GM19452 (cell line): ENCODE measurements around the gene MTMR3.

Source experiments
- ATAC-seq: cut with Tn5 transposase; IDR thresholded peaks from one replicate; pipeline ENCODE4 v1.9.1; 2021; ENCODE audit not compliant: unreplicated experiment

The MTMR3 gene

DNA sequence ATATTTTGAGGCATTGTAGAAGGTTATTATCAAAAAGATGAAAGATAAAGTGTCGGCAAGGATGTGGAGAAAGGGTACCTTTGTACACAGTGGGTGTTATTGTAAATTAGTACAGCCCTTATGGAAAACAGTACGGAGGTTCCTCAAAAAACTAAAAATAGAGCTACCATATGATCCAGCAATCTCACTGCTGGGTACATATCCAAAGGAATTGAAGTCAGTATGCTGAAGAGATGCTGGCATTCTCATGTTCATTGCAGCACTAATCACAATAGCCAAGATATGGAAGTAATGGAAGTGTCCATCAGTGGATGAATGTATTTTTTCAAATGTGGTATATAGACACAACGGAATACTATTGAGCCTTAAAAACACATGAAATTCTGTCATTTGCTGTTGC, 15.1 kb upstream of the MTMR3 start:
- ATAC-seq = no peak

DNA sequence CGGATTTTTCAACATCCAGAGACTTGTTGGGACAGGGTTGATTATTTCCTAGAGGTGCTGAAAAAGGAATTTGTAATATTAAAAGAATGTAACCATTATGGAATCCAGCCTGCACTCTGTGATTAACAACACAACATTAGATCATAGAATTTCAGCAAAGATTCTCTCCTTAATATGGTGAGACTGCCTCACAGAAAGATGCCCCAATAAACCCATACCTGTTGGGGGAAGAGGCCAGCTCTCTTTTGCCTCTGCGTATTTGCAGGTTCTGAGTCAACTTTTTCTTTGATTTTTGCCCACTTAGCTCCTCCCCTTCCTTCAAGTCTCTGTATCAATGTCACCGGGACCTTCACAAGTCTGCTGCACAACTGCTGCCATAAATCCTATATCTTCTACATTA, 12.4 kb upstream of the MTMR3 start:
- ATAC-seq = no peak

DNA sequence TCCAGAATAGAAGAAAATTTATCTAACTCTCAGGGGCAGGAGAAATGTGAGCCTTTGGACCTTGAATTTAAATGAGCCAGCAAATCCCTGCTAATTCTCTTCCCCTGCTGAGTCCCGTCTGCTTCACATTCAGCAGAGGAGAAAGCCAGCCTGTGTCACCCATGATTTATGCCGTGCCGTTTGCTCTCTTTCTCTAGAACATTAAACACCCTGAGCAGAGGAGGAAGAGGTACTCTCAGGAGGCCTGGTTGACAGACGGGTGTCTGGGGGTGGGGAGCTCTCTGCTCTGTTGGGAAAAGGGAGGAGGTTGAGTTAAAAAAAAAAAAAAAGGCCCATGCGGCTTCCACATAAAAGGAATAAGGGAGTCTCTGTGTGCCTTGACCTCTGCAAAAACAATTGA, 11.3 kb upstream of the MTMR3 start:
- ATAC-seq = no peak

DNA sequence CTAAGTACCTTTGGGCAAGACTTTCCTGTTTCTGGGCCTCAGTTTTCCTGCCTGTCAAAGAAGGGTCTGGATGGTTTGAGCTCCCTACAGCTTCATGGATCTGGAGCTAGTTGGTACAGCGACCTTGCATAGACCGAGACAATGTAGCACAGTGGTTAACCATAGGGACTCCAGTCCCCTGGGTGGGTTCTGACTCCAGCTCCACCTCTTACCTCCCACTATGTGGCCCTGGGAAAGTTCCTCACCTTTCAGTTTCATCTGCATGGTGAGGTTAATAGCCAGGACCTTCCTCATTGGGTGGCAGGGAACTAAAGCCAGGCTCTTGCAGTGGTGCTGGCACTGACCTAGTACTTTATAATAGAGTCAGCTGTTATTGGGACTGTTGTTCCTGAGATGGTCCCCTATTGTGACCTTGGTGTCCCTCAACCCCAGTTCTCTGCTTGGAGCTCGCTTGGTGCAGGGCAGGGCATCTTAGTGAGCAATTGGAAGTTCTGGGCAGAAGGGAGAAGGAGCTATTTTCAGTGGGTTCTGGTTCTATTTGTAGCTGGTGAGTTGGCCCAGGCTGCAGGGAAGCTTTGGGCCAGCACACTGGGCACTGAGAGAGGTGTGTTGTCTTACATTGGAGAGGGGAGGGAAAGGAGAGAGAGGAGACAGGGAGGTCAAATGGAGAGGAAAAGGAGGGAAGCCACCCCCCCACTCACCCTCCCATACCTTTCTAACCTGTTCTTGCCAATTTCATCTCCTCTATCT, 10.7 kb upstream of the MTMR3 start:
- ATAC-seq = no peak

DNA sequence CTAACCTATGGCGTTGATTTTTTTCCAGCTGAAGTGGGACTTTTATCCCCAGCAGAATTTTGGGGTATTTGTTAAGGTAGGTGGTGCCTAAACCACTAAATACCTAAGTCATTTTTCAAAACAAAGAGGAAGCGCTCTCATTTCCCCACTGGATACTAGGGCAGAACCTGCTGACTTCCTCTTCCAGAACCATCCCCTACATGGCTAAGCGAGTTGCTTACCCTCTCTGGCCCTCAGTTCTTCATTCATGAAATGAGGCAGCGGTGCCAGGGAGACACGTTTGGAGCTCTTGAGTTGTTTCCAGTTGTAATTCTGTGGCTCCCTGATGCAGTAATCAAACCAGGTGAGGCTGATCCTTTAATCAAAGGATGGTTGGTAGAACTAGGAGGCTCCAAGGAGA, 10.0 kb upstream of the MTMR3 start:
- no peak for ATAC-seq

DNA sequence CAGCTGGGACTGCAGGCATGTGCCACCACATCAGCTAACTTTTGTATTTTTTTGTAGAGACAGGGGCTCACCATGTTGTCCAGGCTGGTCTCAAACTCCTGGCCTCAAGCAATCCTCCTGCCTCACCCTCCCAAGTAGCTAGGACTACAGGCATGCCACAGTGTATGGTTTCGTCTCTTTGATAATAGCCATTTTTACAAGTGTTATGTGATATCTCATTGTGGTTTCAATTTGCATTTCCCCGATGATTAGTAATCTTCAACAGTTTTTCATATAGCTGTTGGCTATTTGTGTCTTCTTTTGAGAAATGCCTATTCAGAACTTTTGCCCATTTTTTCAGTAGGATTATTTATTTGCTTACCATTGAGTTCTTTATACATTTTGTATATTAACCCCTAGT, 9.0 kb upstream of the MTMR3 start:
- no peak for ATAC-seq

DNA sequence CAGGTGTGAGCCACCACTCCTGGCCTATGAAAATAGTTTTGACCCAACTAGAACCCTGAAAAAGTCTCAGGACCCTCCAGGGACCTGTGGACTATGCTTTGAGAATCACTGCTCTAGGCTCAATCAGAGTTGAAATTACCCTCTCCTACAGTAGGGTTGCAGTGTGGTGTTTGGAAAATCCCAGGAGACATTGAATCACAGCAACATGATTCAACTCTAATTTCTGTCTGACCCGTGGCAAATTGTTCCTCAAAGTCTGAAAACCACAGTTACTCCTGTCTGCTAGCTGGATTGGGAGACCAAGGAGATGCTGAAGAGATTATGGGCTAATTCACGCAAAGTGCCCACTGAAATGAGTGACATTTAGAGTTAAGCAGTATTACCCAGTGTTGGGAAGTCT, 5.4 kb upstream of the MTMR3 start:
- no peak for ATAC-seq

DNA sequence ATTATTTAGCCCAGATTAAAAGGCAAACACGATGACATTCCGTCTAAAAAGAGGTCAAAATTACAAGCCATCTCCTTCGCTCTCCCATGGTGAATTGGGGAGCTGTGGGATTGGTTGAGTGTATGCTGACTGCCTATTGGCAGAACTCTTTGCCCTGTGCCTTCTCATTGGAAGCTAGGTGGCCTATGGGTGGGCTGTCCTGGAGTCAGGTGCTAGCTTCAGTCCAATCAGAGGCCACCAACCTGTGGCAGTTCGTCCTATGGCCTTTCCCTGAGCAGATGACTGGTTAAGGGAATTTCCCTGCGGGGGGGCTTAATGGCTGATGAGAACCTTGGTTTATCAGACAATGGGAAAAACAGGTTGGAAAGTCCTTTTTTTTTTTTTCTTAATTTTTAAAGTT, 3.2 kb upstream of the MTMR3 start:
- no peak for ATAC-seq

DNA sequence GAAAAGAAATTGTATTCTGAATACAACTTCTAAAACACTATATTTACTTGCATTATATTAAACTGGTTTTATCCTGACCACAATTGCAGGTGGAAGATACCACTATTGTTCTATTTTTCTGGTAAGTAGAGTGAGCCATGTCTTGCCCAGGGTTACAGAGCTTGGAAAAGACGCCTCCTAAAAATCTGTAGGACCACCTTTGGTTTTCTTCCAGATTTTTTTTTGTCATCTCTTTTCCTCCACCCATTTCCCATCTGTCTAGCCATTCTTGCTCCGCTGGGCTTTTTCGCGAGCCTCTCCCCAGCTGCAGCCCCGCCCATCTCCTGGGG, 294 bp upstream of the MTMR3 start:
- ATAC-seq = no peak

DNA sequence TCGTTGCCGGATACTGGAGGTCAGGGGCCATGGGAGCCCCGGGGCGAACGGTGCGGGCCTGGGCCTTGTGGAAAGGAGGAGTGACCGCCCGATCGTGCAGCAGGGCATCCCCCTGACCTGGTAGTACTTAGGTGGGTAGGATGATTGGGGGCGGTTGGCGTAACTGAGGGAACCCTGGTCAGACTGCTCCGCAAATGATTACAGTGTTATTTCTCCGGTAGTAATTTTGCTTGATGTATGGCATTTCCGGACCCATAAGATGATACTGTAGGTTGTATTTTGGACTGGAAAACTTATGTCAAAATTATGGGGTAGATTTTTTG, 762 bp downstream of the MTMR3 start:
- no peak for ATAC-seq

DNA sequence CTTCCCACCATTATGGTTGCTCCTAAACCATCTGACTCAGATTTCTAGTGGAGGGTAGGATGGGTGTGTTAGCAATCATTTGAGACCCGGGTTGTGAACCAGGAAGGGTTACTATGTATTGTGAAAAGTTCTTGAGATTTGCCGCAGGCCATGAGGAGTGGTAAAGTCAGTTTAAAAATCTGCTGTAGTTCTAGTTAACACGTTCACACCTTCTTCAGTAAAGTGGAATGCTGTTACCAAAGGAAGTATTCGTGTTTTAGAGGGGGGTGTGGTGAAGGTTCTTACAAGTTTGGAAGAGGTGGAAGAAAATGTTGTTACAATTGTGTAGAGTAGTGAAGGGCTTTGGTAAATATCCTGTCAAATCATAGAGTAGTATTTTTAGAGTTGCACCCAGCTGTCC, 2.6 kb downstream of the MTMR3 start:
- no peak for ATAC-seq

DNA sequence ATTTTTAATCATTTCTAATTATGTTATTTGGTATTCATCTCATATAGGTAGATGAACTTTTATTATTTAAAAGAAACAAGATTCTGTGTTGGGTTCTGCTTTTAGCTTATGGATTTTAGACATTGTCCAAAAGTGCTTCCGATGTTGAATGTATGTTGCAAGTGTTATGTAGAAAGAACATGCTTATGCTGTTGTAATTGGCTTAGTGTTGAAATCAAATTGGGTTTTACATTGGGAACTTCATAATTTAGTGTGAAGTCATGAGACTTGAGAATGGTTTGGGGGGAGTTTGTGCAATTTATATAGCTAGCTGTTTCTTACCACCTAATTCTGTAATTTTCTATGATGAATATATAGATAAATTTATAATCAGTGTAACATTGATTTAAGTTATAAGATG, 3.6 kb downstream of the MTMR3 start:
- no peak for ATAC-seq

DNA sequence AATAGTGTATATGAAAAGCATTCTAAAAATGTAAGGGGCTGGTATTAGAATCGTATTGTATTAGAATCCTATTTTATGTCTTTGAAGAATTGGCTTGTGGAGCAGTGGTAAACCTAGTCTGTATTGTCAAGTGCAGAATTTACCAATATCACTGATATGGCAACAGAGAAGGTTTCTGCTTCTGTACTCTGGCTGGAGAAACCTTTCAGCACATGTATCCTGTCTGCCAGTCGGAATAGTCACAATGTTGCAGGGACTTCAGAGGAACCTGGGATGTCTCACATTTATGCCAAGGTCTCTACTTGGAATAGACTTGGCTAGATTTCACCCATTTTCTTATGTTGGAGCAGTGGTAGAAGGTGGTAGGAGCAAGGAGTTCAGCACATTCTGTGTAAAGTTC, 4.4 kb downstream of the MTMR3 start:
- ATAC-seq = no peak

DNA sequence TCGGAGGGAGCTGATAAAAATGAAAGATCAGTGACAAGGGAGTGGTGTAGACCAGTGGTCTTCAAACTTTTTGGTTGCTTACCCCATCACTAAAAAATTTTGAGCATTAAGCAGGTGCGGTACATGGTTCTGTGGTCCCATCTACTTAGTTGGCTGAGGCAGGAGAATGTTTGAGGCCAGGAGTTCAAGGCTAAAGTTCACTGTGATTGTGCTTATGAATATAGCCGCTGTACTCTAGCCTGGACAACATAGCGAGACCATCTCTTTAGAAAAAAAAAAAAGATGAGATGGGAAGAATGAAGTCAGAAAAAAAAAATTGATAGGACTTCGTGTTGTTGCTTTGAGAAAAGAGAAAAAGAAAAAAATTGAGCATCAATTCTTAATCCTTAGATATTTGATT, 7.8 kb downstream of the MTMR3 start:
- no peak for ATAC-seq

DNA sequence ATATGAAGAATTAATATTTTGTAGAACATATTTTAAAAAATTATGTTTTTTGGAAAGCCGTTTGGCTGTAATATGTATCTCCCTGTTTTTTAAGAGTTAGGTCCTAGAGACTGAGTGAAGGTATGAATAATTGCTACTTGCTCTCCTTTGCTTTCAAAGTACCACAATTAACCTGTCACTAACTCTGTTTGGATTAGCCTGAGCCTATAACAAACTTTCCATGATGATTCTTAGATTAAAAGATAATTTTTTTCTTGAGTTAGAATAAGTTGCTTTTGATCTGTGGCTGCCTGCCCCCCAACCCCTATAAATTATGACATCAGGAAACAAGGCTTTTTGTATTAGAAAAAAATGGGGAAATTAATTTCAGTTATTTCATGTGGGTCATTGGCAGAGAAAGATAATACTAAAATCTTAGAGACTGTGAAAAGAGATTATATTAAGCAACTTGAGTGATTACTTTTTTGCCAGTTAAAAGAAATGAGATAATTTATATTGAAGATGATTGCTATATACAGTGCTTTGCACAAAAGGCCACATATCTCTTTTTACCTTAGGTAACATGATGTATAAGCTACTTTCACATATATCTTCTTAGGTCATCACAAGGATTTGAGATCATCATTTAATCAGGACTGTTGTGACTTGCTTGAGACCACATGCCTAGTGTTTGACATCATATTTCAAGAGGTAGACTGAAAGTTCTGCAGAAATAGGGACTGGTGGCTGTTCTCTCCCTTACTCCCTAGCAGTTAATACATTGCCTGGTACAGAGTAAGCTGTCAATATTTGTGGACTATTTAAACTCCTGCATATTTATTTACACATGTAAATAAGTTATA, 9.6 kb downstream of the MTMR3 start:
- no peak for ATAC-seq

DNA sequence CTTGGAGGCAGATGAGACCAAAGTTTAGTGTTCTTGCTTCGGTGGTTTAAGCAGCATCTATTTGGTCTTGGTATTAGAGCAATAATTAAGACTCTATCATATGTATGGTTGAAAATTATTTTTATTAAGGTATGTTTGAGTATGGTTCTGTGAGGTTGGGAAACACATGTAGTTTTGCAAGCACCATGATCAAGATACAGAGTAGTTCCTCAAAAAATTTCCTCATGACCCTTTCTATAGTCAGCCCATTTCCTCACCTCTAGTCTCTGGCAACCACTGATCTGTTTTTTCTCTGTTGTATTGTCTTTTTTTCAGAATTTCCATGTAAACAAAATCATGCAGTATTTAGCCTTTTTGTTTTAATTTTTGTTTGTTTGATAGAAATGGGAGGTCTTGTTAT, 18.4 kb downstream of the MTMR3 start:
- ATAC-seq = no peak

DNA sequence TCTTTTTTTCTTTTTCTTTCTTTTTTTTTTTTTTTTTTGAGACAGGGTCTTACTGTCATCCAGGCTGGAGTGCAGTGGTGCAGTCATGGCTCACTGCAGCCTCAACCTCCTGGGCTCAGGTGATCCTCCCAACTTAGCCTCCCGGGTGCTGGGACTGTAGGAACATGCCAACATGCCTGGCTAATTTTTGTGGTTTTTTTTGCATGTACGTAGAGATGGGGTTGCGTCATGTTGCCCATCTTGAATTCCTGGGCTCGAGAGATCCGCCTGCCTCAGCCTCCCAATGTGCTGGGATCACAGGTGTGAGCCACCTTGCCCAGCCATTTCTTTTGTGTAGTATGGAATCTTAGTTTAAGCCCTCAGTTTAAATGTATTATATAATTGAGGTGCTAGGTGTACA, 20.4 kb downstream of the MTMR3 start:
- ATAC-seq = no peak

DNA sequence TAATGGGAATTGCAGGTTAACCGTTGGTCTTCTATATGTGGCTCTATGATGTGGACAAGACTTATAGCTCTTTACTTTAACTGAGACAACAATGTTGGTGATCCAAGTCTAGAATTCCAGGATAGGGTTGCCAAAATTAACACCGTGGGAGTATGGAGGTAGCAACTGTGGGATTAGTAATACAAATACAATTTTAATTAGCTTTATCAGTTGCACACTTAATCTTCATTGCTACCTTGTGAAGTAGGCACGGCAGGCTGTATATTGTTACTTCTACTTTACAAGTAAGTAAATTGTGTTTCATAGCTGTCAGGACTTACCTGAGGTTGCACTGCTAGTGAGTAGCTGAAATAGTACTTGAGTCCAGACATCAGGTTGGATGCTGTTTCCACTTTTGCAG, 21.0 kb downstream of the MTMR3 start:
- no peak for ATAC-seq

DNA sequence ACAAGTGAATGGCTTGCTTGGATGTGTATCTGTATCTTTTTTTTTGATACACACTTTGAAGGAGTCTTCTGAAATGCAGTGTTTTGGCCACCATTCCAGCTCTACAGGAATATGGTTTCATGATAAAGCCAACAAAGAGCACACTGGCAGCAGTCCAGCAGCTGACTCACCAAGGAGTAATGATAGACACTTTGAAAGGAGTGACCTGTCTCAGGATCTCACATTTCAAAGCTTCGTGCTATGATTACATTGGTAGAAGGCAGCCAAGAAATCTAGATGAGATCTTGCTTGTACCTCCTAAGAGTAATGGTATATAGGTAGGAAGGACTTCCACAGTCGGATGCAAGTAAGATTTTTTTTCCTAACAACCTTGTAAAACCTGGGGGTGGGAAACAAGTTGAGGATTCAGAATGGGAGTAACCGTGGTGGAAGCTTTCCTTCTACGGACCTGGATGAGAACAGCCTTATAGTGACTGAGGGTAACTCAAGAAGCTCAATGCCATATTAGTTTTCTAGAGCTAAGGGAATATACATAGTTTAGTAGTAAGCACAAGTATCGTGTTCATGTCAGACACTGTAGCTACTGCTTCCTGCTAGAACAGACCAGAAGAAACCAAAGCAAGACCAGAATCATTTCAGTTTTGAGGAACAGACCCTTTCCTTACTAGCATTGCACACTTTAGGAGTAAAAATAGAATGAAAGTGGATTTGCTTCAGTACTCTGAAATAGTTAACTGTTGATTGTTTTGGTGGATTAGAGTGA, 25.0 kb downstream of the MTMR3 start:
- ATAC-seq = no peak

DNA sequence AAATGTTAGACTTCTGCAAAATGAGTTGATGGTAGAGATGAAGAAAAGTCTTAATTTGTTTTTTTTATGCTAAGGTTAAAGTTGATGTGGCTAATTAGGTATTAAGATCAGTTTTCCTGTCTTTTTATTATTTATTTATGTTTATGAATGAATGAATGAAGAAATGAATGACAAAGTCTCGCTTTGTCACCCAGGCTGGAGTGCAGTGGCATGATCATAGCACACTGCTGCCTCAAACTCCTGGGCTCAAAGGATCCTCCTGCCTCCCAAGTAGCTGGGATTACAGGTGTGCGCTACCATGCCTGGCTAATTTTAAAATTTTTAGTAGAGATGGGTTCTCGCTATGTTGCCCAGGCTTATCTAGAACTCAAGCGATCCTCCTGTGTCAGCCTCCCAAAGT, 29.2 kb downstream of the MTMR3 start:
- ATAC-seq = no peak

DNA sequence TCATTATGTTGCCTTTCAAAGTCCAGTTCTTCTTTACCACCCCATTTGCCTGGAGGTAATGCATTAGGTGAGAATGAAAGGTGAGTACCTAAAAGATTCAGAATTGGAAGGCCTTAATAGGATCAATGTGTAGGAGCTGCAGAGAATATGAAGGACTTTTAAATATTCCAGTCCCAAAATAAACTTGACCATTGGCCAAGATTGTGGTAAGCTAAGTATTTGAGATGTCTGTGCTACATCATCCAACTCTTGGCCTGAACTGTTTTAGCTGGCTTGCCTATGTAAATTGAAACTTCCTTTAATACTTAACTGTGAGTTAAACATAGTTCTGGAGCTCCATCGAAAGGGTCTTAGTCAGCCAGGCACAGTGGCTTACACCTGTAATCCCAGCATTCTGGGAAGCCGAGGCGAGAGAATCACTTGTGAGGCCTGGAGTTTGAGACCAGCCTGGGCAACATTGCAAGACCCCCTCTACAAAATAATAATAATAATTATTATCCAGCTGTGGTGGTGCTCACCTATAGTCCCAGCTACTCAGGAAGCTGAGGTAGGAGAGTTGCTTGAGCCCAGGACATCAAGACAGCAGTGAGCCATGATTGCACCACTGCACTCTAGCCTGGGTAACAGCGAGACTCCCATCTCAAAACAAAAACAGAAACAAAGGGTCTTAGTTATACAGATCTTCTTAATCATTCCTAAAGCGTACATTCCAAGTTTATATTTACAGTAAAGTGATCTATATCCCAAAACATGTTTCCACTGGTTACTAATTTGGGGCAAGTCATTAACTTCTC, 29.8 kb downstream of the MTMR3 start:
- ATAC-seq = no peak
